NCI-H460 (cell line): ENCODE results near the gene PHLDB1. TPM values are rescaled to one million over a fixed set of nuclear protein-coding genes. Genes with fewer than 3 reads are reported as not detected.

Source experiments
- DNase-seq: peaks from one replicate; pipeline ENCODE4 v3.0.0-alpha.2; 2016; ENCODE audit warnings: low read depth; ENCODE audit errors: extremely low read depth
- total RNA-seq: library from RNA; depleted of rRNA; stranded (reverse); fragments of >200 nt; shearing (Covaris generic); gene quantifications from 2 replicates; pipeline ENCODE4 v1.2.3, GENCODE V29; 2014

The PHLDB1 gene
- total RNA-seq, 1 experiment from 2014 or later = 18.3 TPM

GRCh38 chr11:118636569-118637290, 29.3 kb downstream of the PHLDB1 start:
- no peak for DNase-seq

GRCh38 chr11:118638726-118639125, 31.3 kb downstream of the PHLDB1 start:
- DNase-seq = no peak

DNA sequence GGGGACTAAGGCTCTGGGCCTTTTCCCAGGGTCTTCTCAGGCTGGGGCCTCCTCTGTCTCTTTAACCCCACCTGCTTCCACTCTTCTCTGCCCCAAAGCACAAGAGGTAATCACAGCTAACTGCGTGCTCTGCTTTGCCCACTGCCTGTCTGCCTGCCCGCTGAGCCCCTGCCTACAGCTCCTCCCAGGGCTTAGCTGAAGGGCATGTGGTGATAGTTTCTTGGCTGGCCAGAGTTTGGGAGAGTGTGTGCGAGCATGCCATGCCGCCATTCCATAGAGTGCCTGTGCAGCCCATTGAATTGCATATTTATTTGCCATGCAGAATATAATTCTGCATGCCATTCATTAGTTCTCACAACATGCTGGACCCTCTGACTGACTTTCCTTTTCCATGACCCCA, 32.5 kb downstream of the PHLDB1 start:
- no peak for DNase-seq

DNA sequence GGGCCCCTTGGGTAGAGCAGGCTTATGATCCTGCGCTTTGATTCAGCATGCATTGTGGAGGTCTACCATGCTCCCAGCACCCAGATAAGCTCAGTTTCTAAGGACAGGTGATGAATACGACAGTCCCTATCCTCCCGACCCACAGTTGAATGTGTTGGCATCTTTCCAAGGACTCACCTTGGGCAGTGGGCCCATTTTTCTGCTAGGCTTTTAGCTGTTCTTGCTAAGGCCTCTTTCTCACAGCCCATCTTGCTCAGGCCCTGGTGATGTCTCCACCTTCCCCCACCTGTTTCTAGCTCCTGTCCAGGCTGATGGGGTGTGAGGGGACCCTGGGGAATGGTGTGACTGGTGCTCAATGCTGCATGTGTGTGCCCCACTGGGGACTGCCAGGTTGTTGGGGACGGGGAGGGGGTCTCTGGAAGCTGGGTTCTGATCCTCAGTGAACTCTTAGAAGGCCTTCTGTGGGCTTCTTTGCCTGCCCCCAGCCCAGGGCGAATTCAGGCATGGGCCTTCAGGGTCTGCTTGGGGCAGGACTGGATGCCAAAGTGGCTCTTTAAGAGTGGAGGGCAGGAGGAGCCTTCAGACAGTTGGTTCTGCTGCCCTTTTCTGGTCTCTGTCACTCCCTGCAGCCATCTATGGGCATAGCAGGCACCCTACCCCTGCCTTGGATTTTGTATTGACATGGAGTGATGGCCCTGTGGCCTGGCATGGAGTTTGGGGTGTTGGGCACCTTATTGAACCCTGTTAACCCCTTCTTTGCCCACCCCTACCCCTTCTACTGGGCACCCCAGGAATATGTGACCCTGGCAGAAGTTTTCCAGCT, 33.1 kb downstream of the PHLDB1 start:
- DNase-seq = no peak

- no peak for DNase-seq
These were observed 34.1 kb downstream of the PHLDB1 start for GRCh38 chr11:118641397-118642019.

- no peak for DNase-seq
These were observed 36.0 kb downstream of the PHLDB1 start for GRCh38 chr11:118643142-118643994.

DNA sequence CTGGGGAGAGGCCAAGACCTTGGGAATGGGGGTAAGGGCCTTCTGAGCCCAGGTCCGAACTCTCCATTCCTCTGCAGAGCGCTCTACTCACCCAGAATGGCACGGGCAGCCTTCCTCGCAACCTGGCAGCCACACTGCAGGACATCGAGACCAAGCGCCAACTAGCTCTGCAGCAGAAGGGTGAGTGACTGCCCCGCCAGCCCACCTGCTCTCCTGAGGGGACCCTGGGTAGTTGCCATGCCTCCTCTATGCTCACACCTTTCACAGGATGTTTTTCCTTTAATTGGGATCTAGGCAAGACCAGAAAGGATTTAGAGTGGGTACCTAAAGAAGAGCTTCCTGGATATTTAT, 36.6 kb downstream of the PHLDB1 start:
- DNase-seq = no peak

DNA sequence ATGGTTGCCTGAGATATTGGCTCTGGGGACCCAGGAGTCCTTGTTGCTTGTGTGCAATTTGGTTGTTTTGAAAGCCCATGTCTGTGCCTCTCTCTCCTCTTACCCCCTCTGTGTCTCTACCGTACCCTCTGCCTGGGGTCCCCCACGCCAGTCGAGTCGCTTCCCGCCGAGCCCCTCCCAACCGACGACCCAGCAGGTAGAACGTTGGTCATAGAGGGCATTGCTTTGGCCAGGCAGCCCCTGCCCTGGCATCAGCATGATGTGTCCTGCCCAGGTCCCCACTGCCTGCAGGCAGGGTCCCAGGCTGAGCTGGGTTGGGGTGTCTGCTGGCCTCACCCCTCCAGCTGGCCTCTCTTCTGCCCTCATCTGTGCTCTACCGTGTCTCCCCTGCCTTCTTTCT, 37.1 kb downstream of the PHLDB1 start:
- no peak for DNase-seq

DNA sequence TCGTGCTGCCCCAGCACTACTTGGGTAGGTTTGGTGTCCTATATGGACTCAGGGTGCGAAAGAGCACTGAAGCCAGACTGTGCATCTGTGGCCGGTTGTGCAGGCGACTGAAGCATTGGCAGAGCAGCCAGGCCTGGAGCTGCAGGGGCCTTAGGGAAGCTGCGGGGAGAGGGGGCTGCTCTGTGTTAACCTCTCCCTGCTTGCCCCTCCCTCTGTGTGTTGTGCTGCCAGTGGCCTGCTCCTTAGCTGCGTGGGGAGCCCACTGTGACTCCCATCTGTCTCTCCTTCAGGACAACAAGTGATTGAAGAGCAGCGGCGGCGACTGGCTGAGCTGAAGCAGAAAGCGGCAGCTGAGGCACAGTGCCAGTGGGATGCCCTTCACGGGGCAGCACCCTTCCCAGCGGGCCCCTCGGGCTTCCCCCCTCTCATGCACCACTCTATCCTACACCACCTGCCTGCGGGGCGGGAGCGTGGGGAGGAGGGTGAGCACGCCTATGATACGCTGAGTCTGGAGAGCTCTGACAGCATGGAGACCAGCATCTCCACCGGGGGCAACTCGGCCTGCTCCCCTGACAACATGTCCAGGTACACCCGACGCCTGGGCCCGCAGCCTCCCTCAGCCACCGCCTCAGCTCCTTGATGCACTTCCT, 37.8 kb downstream of the PHLDB1 start:
- no peak for DNase-seq

DNA sequence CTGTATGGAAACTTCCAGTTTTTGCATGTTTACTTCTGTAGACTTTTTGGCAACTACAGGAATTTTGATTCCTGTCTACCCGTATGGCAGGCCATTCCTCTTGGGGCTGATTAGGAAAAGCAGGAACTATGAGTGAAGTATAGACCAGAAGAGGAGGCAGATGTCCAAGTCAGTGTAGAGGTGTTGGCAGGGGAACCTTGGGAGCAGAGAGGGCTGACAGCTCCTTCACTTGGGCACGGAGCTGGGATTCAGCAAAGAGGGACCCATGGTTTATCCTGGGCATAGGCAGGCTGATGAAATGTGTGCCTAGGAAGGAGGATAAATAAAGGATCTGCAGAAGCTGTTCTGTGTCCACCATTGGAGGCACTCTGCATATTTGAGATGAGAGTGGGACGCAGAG, 39.0 kb downstream of the PHLDB1 start:
- DNase-seq = no peak

GRCh38 chr11:118648291-118648690, 40.9 kb downstream of the PHLDB1 start:
- no peak for DNase-seq

- DNase-seq = no peak
These were observed 42.5 kb downstream of the PHLDB1 start for GRCh38 chr11:118649941-118650340.

- DNase-seq = no peak
These were observed 43.0 kb downstream of the PHLDB1 start for GRCh38 chr11:118650366-118650765.

DNA sequence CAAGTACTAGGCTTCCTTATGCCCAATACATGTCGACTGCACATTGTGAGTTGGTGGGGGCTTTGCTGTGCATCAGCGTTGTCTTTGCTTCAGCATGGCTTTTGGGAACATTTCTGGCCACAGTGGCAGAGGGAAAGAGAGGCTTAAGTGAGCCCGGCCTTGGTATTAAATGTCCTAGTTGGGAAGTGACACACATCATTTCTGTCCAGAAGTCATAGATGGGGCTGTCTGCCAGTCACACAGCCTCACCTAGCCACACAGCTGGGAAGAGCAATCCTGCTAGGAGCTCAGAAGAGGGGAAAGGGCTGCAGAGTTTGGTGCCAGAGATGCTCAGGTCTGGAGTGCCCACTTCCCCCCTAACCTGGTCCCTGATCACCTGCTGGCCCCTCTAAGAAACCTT, 44.4 kb downstream of the PHLDB1 start:
- no peak for DNase-seq

- no peak for DNase-seq
These were observed 45.3 kb downstream of the PHLDB1 start for GRCh38 chr11:118652681-118653181.

DNA sequence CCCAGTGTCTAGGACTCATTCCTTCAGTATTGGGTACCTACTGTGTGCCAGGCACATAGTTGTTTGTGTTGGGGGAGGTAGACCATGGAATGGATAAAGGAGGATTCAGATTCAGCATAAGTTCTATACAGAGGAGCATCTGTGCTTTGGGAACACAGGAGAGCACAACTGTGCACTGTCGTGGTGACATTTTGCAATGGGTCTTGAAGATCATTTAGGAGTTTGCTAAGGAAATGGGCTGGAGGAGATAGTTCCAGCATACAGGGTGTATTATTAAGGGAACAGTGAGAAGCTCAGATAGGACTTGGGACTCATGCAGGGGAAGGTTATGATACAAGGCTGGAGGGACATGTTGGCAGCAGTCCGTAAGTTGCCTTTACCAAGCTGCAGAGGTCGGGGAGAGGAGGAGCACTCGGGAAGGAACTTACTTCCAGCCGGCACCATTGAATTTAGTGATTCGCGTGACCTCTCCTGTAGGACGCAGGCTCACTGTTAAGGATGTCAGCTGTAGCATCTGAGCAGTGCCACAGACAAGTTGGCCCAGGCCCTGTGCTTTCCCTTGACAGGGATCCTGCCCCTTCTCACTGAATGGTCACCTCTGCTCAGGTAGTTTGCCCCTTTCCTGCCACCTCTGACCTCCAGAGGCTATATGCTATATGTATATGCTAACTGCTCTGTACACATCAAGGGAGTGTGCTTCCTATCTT, 46.4 kb downstream of the PHLDB1 start:
- DNase-seq = no peak

DNA sequence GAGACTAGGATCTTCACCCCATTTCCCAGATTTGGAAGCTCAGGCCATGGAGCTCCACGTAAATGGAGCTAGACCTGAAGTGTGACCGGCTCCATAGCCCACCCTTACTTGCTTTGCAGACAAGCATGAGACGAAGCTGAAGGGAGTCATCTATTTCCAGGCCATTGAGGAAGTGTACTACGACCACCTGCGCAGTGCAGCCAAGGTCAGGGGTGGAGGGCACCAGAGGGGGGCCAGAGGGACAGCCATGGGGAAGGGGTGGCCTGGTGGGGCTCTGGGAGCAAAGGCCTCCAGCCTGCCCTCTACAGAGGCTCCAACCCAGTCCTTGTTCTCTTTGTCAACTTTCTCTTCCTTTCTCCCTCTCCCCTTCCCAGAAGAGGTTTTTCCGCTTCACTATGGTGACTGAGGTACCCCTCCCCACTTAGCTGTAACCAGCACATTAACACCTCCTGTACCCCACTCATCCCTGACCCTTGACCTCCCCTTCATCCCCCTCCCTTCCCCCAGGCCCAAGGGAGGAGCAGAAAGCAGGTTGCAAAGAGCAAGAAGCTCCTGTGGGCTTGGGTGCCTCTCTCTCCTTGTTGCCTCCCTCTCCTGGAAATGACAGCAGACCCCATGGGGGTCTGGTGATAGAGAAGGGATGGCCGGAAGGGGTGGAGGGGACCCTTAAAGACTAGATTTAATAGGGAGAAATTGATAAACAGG, 48.2 kb downstream of the PHLDB1 start:
- no peak for DNase-seq

DNA sequence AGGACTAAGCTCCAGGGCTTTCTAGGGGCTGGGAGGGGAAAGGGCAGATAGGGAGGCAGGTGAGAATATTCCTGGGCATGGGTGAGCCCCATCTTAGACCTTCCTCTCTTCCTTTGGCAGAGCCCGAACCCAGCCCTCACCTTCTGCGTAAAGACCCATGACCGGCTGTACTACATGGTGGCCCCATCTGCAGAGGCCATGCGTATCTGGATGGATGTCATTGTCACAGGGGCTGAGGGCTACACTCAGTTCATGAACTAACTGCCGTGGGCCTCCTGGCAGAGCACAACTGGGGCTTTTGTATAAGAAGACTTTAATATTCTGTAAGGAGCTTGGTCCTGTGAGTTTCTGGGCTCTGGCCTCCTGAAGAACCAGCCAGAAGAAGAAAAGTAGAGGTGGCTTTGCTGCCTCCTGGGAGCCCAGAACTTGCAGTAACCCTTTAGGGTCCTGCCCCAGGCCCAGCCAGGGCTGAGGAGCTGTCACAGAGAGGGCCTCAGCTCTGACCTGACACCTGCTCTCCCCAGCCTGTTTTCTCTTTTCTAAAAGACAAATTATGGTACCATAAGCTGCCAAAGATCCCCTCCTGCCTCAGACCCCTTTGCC, 49.2 kb downstream of the PHLDB1 start:
- DNase-seq = no peak
